Measurements from ENCODE around the gene TXNRD2. TPM values are rescaled to one million over a fixed set of nuclear protein-coding genes. Genes with fewer than 3 reads are reported as not detected.
A peak's percentile ranks its signal among the peaks of the same experiment; 100 is the strongest.

Gene TXNRD2
- total RNA-seq, 1 donor from 2014 or later: 40.4 TPM

- no peak for DNase-seq
- ATAC-seq (ENCODE audit: poor library complexity): no peak
- intact Hi-C loops (cut with DNase I): no loop called here
Observed at GRCh38 chr22:19864538-19865106, 77.0 kb downstream of the TXNRD2 start.

- ATAC-seq (ENCODE audit: poor library complexity) (no peak), DNase-seq (no peak)
- intact Hi-C loops (cut with DNase I): no loop called here
Observed at GRCh38 chr22:19863571-19863970, 78.0 kb downstream of the TXNRD2 start.

- no peak for ATAC-seq (ENCODE audit: poor library complexity)
- intact Hi-C loops (cut with DNase I): no loop called here
- DNase-seq: no peak
Observed at GRCh38 chr22:19862619-19863246, 78.9 kb downstream of the TXNRD2 start.

- no peak for ATAC-seq (ENCODE audit: poor library complexity)
- intact Hi-C loops (cut with DNase I): no loop called here
- DNase-seq: no peak
Observed at GRCh38 chr22:19859861-19860510, 81.6 kb downstream of the TXNRD2 start.

GRCh38 chr22:19857382-19857781, 84.2 kb downstream of the TXNRD2 start:
- ATAC-seq (ENCODE audit: poor library complexity) (no peak), DNase-seq (no peak)
- intact Hi-C loops (cut with DNase I): no loop called here

GRCh38 chr22:19855504-19856409, 85.9 kb downstream of the TXNRD2 start:
- ATAC-seq (ENCODE audit: poor library complexity) (peak; percentile 11), DNase-seq (peak; percentile 64)
- intact Hi-C loops (cut with DNase I): no loop called here

GRCh38 chr22:19854778-19855503, 86.7 kb downstream of the TXNRD2 start, which contains the start of the genes GNB1L and RTL10:
TSS of gene GNB1L (minus strand) at chr22:19854874. CDS start at chr22:19821355, 33,519 bp downstream.
TSS of gene RTL10 (minus strand) at chr22:19854874. CDS start at chr22:19852261, 2,613 bp downstream.
- ATAC-seq (ENCODE audit: poor library complexity): peak; percentile 99
- intact Hi-C loops (cut with DNase I): loop anchor here (5.0 kb wide), 2 partner anchors 48 to 128 kb away; no protein-coding TSS in a partner anchor
- peak; percentile 99 for DNase-seq

- ATAC-seq (ENCODE audit: poor library complexity): peak; percentile 5
- intact Hi-C loops (cut with DNase I): loop anchor here (5.0 kb wide), 2 partner anchors 47 to 127 kb away; no protein-coding TSS in a partner anchor
- peak; percentile 44 for DNase-seq
Observed at GRCh38 chr22:19853879-19854777, 87.5 kb downstream of the TXNRD2 start.

GRCh38 chr22:19853058-19853878, 88.3 kb downstream of the TXNRD2 start:
- DNase-seq (no peak), ATAC-seq (ENCODE audit: poor library complexity) (no peak)
- intact Hi-C loops (cut with DNase I): loop anchor here (5.0 kb wide), 2 partner anchors 46 to 126 kb away; no protein-coding TSS in a partner anchor

GRCh38 chr22:19852177-19852781, 89.3 kb downstream of the TXNRD2 start:
- DNase-seq: no peak
- intact Hi-C loops (cut with DNase I): loop anchor here (5.0 kb wide), 2 partner anchors 45 to 125 kb away; no protein-coding TSS in a partner anchor
- no peak for ATAC-seq (ENCODE audit: poor library complexity)

- intact Hi-C loops (cut with DNase I): loop anchor here (5.0 kb wide), 2 partner anchors 44 to 124 kb away; no protein-coding TSS in a partner anchor
- DNase-seq (no peak), ATAC-seq (ENCODE audit: poor library complexity) (no peak)
Observed at GRCh38 chr22:19851291-19852176, 90.1 kb downstream of the TXNRD2 start.

GRCh38 chr22:19850763-19851109, 90.9 kb downstream of the TXNRD2 start:
- DNase-seq (no peak), ATAC-seq (ENCODE audit: poor library complexity) (no peak)
- intact Hi-C loops (cut with DNase I): loop anchor here (5.0 kb wide), 2 partner anchors 43 to 123 kb away; no protein-coding TSS in a partner anchor

GRCh38 chr22:19849835-19850762, 91.5 kb downstream of the TXNRD2 start:
- ATAC-seq (ENCODE audit: poor library complexity): no peak
- no peak for DNase-seq
- intact Hi-C loops (cut with DNase I): loop anchor here (5.0 kb wide), 2 partner anchors 43 to 123 kb away; no protein-coding TSS in a partner anchor
